HEK293 (cell line): ENCODE results near the gene CCL28.
"Not testable (repeated sequence)": the region's sequence is repeated elsewhere in the genome, so short reads cannot be mapped to it uniquely, and the experiment has no call there.

Source experiments
- CTCF ChIA-PET: fragments of 350-600 bp; formaldehyde crosslinking; extraction: SDS; loops from one replicate; lab custom pipeline; 2021; ENCODE audit warnings: antibody characterized with exemption; lab: Yijun Ruan, JAX
- POLR2A ChIA-PET: fragments of 300-600 bp; formaldehyde crosslinking; extraction: SDS; loops from one replicate; lab custom pipeline; 2020; ENCODE audit warnings: antibody characterized with exemption, inconsistent platforms; lab: Yijun Ruan, JAX
- H3K27ac ChIP-seq: fragments of 200-500 bp; sonication (Bioruptor generic); 2 replicates; pipeline ENCODE4 v1.5.1; 2014; ENCODE audit warnings: low read depth, low read length, control low read depth, inconsistent platforms; ENCODE audit errors: extremely low read depth
- H3K36me3 ChIP-seq, 2 experiments: fragments of 200-500 bp in 1 of 2; sonication (Bioruptor generic) in 1 of 2; 1 replicate in 1 of 2; 2 replicates in 1 of 2; pipeline ENCODE4 v1.5.1; 2014 to 2017; ENCODE audit warnings: inconsistent platforms in 2 of 2, low read length in 2 of 2; ENCODE audit not compliant: control insufficient read depth in 2 of 2, insufficient read depth in 1 of 2
- H3K4me1 ChIP-seq: fragments of 200-500 bp; sonication (Bioruptor generic); 2 replicates; pipeline ENCODE4 v1.5.1; 2014; ENCODE audit warnings: mild to moderate bottlenecking, low read length, inconsistent platforms; ENCODE audit not compliant: control insufficient read depth, insufficient read depth
- H3K4me3 ChIP-seq: 2 replicates; pipeline ENCODE4 v1.5.1; 2011; ENCODE audit warnings: low read depth, mild to moderate bottlenecking, control low read depth, low read length, moderate library complexity
- H3K9me3 ChIP-seq: fragments of 200-500 bp; sonication (Bioruptor generic); 2 replicates; pipeline ENCODE4 v1.5.1; 2014; ENCODE audit warnings: low read depth, low read length, inconsistent platforms; ENCODE audit not compliant: control insufficient read depth, insufficient read depth
- GLIS1 ChIP-seq: fragments of 450-650 bp; formaldehyde crosslinking; IDR thresholded peaks from 2 replicates; pipeline ENCODE4 v1.5.1; 2016; ENCODE audit warnings: missing biosample characterization, missing genetic modification characterization
- KLF17 ChIP-seq: fragments of 450-650 bp; formaldehyde crosslinking; IDR thresholded peaks from 2 replicates; pipeline ENCODE4 v1.5.1; 2016; ENCODE audit warnings: missing biosample characterization, missing genetic modification characterization
- MYNN ChIP-seq: fragments of 450-650 bp; formaldehyde crosslinking; IDR thresholded peaks from 2 replicates; pipeline ENCODE4 v1.5.1; 2016; ENCODE audit warnings: missing biosample characterization, missing genetic modification characterization, borderline replicate concordance
- TRIM28 ChIP-seq: IDR thresholded peaks from 2 replicates; pipeline ENCODE4 v1.6.1; 2011; ENCODE audit warnings: low read length, control low read depth, borderline replicate concordance
- ZBTB21 ChIP-seq: fragments of 450-650 bp; formaldehyde crosslinking; IDR thresholded peaks from 2 replicates; pipeline ENCODE4 v1.5.1; 2017; ENCODE audit warnings: missing biosample characterization, missing genetic modification characterization
- ZBTB8A ChIP-seq: fragments of 450-650 bp; formaldehyde crosslinking; IDR thresholded peaks from 2 replicates; pipeline ENCODE4 v1.5.1; 2016; ENCODE audit warnings: missing biosample characterization, missing genetic modification characterization
- ZNF155 ChIP-seq: fragments of 450-650 bp; formaldehyde crosslinking; IDR thresholded peaks from 2 replicates; pipeline ENCODE4 v1.5.1; 2016; ENCODE audit warnings: missing biosample characterization, missing genetic modification characterization
- ZNF19 ChIP-seq: fragments of 450-650 bp; formaldehyde crosslinking; IDR thresholded peaks from 2 replicates; pipeline ENCODE4; 2016; ENCODE audit warnings: missing biosample characterization, missing genetic modification characterization, low read depth
- ZNF391 ChIP-seq: fragments of 450-650 bp; formaldehyde crosslinking; IDR thresholded peaks from 2 replicates; pipeline ENCODE4 v1.5.1; 2016; ENCODE audit warnings: low read depth, missing biosample characterization, missing genetic modification characterization, borderline replicate concordance
- ZNF473 ChIP-seq: fragments of 450-650 bp; formaldehyde crosslinking; IDR thresholded peaks from 2 replicates; pipeline ENCODE4 v1.5.1; 2017; ENCODE audit warnings: missing biosample characterization, missing genetic modification characterization
- ZNF548 ChIP-seq: fragments of 450-650 bp; formaldehyde crosslinking; IDR thresholded peaks from 2 replicates; pipeline ENCODE4 v1.5.1; 2016; ENCODE audit warnings: missing biosample characterization, missing genetic modification characterization
- ZNF558 ChIP-seq: fragments of 450-650 bp; formaldehyde crosslinking; IDR thresholded peaks from 2 replicates; pipeline ENCODE4 v1.5.1; 2016; ENCODE audit warnings: missing biosample characterization, missing genetic modification characterization
- ZNF585B ChIP-seq: fragments of 450-650 bp; formaldehyde crosslinking; IDR thresholded peaks from 2 replicates; pipeline ENCODE4 v1.5.1; 2016; ENCODE audit warnings: missing biosample characterization, missing genetic modification characterization
- TF ChIP-seq, protein P1 (sequence below): fragments of 450-650 bp; formaldehyde crosslinking; IDR thresholded peaks from 2 replicates; pipeline ENCODE4 v1.5.1; 2017; ENCODE audit warnings: missing biosample characterization, missing genetic modification characterization
- TF ChIP-seq, protein P2 (sequence below): fragments of 450-650 bp; formaldehyde crosslinking; IDR thresholded peaks from 2 replicates; pipeline ENCODE4 v1.5.1; 2016; ENCODE audit warnings: missing biosample characterization, missing genetic modification characterization
- TF ChIP-seq, protein P3 (sequence below): fragments of 450-650 bp; formaldehyde crosslinking; IDR thresholded peaks from 2 replicates; pipeline ENCODE4 v1.5.1; 2016; ENCODE audit warnings: missing biosample characterization, missing genetic modification characterization

CCL28 gene

GRCh38 chr5:43461066-43461465, 48.9 kb upstream of the CCL28 start (continued):
- TF ChIP-seq, protein P1, sequence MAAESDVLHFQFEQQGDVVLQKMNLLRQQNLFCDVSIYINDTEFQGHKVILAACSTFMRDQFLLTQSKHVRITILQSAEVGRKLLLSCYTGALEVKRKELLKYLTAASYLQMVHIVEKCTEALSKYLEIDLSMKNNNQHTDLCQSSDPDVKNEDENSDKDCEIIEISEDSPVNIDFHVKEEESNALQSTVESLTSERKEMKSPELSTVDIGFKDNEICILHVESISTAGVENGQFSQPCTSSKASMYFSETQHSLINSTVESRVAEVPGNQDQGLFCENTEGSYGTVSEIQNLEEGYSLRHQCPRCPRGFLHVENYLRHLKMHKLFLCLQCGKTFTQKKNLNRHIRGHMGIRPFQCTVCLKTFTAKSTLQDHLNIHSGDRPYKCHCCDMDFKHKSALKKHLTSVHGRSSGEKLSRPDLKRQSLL (tag by site-specific recombination), result no peak
- TF ChIP-seq ZNF19 (tag by site-specific recombination), result no peak
- TF ChIP-seq, all 188 proteins: peak for 0

DNA sequence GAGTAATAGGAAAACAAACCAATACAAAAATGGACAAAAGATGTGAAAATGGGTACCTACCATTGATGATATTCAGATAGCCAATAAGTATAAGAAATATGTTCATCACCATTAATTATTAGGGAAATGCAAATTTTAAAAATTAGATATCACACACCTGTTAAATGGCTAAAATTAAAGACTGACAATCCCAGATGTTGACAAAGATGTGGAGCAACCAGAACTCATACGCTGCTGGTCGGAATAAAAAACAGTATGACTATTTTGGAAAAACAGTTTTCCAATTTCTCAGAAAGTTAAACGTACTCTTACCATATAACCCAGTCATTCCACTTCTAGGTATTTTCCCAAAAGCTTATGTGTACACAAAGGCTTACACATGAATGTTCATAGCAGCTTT, 44.4 kb upstream of the CCL28 start:
- no peak overlapping the region for H3K4me3 ChIP-seq
- no peaks in the 10 kb centered on the region for H3K9me3 ChIP-seq
- H3K27ac ChIP-seq, result no peak overlapping the region
- no peak for TF ChIP-seq ZNF155
- TF ChIP-seq GLIS1 (tag by site-specific recombination), result no peak
- TF ChIP-seq, protein P2, sequence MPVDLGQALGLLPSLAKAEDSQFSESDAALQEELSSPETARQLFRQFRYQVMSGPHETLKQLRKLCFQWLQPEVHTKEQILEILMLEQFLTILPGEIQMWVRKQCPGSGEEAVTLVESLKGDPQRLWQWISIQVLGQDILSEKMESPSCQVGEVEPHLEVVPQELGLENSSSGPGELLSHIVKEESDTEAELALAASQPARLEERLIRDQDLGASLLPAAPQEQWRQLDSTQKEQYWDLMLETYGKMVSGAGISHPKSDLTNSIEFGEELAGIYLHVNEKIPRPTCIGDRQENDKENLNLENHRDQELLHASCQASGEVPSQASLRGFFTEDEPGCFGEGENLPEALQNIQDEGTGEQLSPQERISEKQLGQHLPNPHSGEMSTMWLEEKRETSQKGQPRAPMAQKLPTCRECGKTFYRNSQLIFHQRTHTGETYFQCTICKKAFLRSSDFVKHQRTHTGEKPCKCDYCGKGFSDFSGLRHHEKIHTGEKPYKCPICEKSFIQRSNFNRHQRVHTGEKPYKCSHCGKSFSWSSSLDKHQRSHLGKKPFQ, result no peak
- TF ChIP-seq ZNF548 (tag by site-specific recombination), result no peak
- no peak for TF ChIP-seq ZNF585B
- no peak for TF ChIP-seq ZBTB21
- no peak for TF ChIP-seq ZBTB8A
- no peak for TF ChIP-seq MYNN
- no peak for TF ChIP-seq KLF17
- no peak for TF ChIP-seq TRIM28
- TF ChIP-seq, protein P3, sequence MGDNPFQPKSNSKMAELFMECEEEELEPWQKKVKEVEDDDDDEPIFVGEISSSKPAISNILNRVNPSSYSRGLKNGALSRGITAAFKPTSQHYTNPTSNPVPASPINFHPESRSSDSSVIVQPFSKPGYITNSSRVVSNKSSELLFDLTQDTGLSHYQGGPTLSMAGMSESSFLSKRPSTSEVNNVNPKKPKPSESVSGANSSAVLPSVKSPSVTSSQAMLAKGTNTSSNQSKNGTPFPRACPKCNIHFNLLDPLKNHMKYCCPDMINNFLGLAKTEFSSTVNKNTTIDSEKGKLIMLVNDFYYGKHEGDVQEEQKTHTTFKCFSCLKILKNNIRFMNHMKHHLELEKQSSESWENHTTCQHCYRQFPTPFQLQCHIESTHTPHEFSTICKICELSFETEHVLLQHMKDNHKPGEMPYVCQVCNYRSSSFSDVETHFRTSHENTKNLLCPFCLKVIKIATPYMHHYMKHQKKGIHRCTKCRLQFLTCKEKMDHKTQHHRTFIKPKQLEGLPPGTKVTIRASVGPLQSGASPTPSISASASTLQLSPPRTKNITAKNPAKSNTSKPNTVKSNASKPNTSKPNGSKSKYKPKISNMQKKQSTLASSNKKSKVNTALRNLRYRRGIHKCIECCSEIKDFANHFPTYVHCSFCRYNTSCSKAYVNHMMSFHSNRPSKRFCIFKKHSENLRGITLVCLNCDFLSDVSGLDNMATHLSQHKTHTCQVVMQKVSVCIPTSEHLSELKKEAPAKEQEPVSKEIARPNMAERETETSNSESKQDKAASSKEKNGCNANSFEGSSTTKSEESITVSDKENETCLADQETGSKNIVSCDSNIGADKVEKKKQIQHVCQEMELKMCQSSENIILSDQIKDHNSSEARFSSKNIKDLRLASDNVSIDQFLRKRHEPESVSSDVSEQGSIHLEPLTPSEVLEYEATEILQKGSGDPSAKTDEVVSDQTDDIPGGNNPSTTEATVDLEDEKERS (tag by site-specific recombination), result no peak
- no peak for TF ChIP-seq ZNF391 (tag by site-specific recombination)
- TF ChIP-seq ZNF473 (tag by site-specific recombination), result no peak
- peaks cover 0 to 3% of the 10 kb centered on the region in 2 experiments; a peak in 2 of 3 replicates for H3K36me3 ChIP-seq
- CTCF ChIA-PET, result interaction anchor here (0.7 to 2.5 kb wide), 3 partner anchors 44 to 67 kb away, joined by 3 to 8 read pairs (median 8); no protein-coding TSS in a partner anchor
- H3K4me1 ChIP-seq, result no peaks in the 10 kb centered on the region
- POLR2A ChIA-PET, result no interaction called here

DNA sequence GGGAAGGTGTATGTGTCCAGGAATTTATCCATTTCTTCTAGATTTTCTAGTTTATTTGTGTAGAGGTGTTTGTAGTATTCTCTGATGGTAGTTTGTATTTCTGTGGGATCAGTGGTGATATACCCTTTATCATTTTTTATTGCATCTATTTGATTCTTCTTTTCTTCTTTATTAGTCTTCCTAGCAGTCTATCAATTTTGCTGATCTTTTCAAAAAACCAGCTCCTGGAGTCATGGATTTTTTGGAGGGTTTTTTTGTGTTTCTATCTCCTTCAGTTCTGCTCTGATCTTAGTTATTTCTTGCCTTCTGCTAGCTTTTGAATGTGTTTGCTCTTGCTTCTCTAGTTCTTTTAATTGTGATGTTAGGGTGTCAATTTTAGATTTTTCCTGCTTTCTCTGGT, 29.4 kb upstream of the CCL28 start:
- TF ChIP-seq ZNF558, result peak; percentile 56; the same call in 1 of the 2 replicates
- H3K27ac ChIP-seq, H3K36me3 ChIP-seq, CTCF ChIA-PET, H3K9me3 ChIP-seq, H3K4me3 ChIP-seq, H3K4me1 ChIP-seq, POLR2A ChIA-PET: not testable (repeated sequence)
